Right renal cortex interstitium (tissue), 3 donors: ENCODE measurements around the gene CYCS. TPM values are rescaled to one million over a fixed set of nuclear protein-coding genes. Genes with fewer than 3 reads are reported as not detected.
"Not testable (repeated sequence)": the region's sequence is repeated elsewhere in the genome, so short reads cannot be mapped to it uniquely, and the experiment has no call there.

Source experiments
- DNase-seq, 3 donors: peaks; one replicate each; pipeline ENCODE4 v3.0.0-alpha.2; 2013; ENCODE audit warnings: low read depth in 3 of 3, low spot score in 2 of 3
- polyA plus RNA-seq, 3 donors: library from polyadenylated mRNA; unstranded; fragments of 120-200 nt; gene quantifications; one replicate each; pipeline ENCODE4 v1.2.1, GENCODE V29; 2013; ENCODE audit not compliant: insufficient read length in 3 of 3

Gene CYCS
- polyA plus RNA-seq, 3 donors: 167 to 183 (median 170) TPM

DNA sequence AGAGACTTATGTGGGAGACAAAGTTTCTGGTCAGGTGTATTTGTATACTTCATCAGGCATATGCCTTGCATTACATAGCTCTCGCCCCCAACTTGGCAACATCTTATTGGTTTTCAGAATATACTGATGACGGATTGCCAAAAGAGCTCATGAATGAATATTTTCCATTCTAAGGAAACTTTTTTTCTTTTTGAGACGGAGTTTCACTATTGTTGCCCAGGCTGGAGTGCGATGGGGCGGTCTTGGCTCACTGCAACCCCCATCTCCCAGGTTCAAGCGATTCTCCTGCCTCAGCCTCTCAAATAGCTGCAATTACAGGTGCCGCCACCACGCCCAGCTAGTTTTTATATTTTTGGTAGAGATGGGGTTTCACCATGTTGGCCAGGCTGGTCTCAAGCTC, 6.0 kb downstream of the CYCS start:
- no peak for DNase-seq

DNA sequence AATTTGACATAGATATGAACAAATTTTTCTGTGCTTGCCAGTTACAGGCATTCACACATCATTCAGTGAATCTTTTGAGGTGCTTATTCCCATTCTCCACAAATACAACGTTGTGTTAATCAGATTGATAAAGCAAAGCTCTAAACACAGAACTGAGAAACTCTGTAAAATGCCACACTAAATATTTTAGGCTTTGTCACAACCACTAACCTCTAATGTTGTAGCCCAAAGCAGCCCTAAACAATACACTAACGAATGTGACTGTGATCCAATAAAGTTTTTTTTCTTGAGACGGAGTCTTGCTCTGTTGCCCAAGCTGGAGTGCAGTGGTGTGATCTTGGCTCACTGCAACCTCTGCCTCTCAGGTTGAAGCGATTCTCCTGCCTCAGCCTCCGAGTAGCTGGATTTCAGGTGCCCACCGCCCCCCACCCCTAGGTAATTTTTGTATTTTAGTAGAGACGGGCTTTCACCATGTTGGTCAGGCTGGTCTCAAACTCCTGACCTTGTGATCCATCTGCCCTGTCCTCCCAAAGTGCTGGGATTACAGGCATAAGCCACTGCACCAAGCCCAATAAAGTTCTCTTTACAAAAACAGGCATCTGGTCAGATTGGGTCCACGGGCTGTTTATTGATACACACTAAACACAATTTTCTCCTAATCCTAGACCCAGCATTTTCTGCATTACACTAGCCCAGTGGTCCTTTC, 6.9 kb downstream of the CYCS start:
- no peak for DNase-seq

DNA sequence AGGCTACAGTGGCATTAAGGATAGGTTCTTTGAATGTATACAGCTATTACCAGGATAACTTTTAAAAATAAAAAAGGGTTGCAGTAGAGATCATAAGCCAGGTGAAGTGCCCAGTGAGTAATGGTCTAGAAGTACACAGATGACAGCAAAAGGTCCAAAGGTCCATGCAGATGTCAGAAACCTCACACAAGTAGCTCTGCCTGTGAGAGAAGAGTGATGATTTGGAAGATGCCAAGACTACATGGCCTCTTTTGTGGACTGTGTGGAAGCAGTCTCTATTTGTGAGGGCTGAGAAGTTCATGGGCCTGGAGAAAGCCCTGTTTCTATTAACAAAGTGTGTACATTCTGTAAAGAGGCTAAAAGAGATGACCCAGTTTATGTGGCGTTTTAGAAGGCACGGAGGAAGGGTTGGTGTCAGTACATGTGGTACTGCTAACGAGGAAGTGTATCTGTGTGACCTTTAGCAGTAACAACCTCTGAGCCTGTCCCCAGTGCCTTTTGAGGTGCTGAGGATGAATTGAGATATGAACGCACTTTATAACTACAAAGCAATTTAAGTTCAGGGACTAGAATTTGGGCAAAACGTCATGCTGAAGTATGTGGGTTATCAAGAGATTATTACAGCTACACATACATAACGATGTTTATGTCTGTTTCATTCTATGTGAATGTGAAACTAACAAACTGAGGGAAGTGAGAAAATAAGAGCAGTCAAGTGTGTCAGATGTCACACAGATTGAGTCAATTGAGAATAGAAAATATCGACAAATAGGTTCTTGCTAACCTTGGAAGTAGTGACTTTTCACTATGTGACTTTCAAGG, 7.6 kb downstream of the CYCS start:
- no peak for DNase-seq

DNA sequence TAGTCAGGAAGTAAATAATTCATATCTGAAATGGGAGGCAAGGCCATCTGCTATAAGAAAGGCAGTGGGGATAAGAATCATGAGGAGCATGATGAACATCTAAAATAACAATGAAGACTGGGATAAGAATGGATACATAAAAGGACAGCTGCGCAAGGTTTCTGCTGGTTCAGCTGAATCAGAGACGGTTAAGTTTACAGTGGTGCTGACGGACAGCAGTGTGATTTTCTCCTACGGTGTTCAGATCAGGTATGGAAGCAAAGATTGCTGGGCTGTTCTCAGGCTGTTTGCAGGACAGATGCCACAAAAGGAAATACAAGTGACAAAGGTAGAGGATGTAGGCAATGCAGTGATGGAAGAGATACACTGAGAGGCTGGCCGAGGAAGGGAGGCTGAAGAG, 8.4 kb downstream of the CYCS start:
- DNase-seq: no peak

DNA sequence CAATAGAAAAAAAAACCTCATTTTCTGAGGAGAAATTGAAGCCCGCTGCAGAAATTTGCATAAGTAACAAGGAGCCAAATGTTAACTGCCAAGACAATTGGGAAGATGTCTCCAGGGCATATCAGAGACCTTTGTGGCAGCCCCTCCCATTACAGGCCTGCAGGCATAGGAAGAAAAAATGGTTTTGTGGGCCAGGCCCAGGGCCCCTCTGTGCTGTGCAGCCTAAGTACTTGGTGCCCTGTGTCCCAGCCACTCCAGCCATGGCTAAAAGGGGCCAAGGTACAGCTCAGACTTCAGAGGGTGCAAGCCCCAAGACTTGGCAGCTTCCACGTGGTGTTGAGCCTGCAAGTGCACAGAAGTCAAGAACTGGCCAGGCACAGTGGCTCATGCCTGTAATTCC, 14.5 kb downstream of the CYCS start:
- not testable (repeated sequence) for DNase-seq

DNA sequence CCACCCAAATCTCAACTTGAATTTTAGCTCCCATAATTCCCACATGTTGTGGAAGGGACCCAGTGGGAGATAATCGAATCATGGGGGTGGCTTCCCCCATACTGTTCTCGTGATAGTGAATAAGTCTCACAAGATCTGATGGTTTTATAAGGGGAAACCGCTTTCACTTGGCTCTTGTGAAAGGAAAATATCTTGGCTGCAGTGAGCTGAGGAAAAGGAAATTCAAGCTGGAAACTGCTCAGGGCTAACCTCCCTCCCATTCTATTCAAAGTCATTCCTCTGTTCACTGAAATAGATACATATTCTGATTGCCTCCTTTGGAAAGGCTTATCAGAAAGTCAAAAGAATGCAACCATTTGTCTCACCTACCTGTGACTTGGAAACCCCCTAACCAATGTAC, 15.8 kb downstream of the CYCS start:
- DNase-seq: no peak

DNA sequence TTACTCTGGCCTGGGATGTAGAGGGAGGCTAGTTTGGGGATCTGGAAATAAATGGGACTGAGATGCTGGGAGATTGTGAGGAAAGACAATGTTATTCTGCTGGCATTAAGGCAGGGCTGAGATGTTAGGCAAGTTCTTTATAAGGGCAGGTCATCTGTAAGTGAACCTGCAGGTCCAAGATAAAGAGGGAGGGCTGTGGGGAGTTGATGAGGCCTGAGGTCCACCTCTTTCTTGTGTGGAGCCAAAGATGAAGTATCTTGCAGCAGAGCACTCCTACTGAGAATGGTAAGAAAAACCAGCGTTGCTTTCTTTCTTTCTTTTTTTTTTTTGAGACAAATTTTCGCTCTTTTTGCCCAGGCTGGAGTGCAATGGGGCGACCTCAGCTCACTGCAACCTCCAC, 19.1 kb downstream of the CYCS start:
- no peak for DNase-seq

DNA sequence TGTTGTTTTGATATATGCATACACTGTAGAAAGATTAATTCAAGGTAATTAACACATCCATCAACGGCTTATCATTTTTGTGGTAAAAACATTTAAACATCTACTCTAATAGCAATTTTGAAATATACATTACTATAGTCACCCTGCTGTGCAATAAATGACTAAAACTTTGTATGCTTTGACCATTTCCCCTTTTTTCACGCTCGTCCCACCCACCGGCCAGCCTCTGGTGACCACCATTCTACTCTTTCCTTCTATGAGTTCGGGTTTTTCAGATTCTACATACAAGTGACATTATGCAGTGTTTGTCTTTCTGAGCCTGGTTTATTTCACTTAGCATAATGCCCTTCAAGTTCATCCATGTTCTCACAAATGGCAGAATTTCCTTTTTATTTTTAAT, 21.3 kb downstream of the CYCS start:
- DNase-seq: no peak

DNA sequence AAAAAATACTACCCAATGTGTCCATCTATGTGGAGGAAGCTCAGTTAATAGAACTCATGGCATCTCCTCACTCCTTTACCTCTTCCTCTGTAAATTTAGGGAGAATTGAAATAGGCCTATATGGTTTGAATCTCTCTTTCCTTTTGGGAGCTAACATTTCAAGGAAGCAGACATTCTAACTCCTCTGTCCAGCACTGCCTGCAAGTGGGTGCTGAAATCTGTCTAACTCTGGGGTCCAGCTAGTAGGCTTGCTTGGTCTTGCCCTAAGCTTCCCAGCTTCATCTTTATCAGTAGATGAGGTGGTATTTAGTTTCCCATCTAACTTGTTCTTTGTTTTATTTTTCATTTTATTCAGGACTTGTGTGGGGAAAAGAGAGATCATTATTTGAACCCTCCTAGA, 23.2 kb downstream of the CYCS start:
- no peak for DNase-seq

DNA sequence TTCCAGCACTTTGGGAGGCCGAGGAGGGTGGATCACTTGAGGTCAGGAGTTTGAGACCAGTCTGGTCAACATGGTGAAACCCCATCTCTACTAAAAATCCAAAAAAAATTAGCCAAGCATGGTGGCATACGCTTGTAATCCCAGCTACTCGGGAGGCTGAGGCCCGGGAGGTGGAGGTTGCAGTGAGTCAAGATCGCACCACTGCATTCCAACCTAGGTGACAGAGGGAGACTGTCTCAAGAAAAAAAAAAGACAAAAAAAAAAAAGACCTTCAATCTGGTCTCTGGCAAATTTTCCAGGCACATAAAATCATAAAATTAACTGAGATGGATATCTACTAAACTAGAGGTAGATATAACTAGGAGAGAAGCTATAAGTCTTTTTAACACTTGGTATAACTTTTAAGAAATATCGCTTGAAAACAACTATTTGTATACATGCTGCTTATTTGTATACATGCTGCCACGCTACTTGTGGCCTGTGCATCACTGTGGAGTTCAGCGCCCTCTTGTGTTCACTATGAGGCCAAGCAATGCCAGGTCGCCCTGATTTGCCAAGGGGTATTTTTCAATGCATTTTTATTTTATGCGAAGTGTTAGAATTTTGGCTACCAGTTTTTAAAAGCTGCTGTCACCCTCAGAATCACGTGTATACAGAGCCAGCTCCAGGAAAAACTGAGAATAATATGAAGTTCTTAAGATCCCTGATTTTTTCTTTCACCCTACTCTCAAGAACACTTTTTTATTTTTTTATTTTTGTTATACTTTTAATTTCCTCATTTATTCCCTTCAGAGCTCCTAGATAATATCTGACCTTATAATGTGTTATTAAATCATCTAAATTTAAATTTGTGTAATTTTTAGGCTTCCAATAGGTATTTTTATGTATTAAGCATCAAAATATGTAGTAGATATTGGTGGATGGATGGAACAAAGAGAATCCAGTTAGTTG, 26.7 kb downstream of the CYCS start:
- peak in 1 of 3 donors; percentile 24 for DNase-seq

DNA sequence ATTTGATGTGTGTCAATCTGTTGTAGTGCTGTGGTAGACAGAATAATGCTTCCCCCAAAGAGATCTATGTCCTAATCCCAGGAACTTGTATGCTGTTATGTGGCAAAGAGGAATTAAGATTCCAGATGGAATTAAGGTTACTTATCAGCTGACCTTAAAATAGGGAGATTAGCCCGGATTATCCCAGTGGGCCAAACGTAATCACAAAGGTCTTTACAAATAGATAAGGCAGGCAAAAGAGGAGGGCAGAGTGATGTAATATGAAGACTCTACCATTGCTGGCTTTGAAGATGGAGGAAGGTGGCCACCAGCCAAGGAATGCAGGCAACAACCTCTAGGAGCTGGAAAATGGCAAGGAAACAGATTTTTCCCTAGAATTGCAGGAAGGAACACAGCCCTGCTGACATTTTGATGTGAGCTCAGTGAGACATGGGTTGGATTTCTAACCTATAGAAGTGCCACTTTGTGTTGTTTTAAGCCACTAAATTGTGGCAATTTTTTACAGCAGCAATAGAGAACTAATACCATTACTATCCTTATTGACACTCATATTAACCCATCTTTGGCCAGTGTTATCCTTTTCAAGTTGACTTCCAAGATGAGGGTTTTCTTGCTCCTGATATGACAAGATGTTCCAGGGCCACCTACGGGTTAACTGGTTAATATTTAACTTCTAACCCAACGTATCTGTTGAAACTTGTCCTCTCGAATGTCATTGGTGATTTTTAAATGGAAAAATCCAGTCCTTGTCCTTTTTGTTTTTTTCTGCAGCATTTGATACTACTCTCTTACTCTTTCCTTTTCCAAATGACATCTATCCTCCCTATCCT, 29.3 kb downstream of the CYCS start:
- DNase-seq: no peak

DNA sequence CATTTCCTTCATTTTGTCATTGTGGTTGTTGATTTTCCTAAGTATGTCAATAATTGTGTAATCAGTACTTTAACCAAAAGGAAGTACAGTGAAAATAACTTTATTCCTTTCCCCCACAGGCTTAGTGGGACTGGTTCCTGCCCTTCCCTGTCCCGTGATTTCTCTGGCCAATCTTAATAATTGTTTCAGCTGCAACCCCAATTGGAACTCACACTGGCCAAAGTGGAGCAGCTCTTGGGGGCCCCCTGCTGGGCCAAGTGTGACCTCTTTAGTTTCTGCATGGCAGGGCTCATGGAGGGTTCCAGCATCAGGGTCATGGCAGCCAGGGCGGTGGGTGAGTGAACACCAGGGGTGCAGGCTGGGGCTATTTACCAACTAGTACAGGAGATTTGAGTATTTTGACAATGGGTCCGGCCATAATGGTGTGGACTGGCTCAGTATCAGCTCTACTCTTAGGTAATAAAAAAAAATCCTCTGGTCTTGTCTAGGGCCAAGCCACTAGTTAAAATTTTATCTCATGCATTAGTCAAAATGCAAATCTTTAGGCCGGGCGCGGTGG, 31.7 kb downstream of the CYCS start:
- DNase-seq: peak in 1 of 3 donors; percentile 23

DNA sequence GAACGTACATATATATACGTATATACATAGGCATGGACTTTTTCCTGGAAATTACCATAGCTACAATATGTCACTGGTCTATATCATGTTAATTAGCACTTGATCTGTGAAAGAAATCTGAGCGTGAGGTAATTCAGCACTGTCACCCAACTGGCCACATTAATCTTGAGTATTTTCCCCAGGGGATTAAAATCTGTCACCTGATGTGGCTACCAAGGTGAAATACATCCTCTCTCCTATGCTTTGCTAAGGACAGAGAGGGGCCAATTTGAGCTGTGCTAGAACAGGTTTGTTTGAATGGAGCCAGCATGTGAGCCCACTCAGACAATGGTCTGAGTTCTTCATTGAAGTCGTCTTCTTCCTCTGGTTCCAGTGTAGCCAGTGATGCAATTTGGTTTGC, 33.3 kb downstream of the CYCS start:
- DNase-seq: no peak

DNA sequence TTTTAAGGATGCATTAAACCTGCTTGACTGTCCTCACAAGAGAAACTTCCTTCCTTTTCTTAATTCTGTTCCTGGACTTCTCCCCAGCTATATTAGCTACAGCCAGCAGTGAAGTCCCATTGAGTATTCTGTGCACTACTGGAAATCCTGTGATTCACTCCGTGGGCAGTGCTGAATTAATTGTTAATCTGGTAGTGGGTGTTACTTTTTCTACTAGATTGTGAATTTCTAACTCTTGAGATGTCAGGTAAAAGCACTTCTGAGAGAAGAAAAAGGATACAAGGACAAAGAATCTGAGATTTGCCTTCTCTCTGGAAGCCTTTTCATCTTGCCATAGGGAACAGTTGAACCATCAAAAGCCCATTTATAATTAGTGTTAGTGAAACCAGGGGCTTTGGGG, 33.9 kb downstream of the CYCS start:
- DNase-seq: no peak

DNA sequence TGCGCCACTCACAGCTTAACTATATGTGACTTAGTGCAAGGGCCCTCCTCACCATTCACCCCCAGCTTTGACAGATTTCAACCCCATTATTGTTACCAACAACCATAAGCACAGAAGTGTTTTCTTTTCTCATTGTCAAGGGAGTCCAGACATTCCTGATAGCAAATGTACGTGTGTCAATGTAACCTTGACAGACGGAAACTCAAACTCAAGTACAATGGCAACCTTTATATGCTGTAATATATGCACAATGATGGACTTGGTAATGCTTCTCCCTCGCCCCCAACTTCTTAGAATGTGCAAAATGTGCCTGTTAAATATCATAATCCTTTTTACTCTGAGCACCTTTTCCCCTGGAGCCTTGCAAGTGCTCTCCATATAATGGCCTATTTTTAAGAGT, 34.7 kb downstream of the CYCS start:
- no peak for DNase-seq

DNA sequence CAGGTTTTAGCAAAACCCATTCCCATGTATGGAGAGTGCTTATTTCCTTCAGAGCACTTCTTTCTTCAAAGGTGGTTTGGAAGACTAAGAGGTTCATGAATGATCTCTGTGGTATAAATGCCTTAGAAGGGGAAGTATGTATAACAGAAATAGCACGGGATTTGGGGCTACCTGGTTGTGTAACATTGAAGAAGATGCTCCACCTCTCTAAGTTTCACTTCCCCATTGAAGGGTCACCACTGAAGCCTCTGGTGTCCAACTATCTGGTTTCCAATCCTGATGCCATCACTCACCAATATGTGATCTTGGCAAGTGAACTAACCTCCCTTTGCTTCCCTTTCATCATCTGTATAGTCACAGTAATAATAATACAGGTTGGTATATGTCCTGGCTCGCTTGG, 37.2 kb downstream of the CYCS start:
- DNase-seq: no peak

DNA sequence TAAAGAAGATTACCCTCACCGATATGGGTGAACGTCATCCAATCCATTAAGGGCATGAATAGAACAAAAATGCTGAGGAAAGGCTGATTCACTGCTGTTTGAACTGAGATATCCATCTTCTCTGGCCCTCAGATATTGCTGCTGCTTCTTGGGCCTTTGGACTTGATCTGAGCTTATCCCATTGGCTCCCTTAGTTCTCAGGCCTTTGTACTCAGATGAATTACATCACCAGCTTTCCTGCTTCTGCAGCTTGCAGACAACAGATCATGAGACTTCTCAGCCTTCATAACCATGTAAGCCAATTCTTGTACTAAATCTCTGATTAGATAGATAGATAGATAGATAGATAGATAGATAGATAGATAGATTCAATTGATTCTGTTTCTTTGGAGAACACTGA, 40.2 kb downstream of the CYCS start:
- no peak for DNase-seq

DNA sequence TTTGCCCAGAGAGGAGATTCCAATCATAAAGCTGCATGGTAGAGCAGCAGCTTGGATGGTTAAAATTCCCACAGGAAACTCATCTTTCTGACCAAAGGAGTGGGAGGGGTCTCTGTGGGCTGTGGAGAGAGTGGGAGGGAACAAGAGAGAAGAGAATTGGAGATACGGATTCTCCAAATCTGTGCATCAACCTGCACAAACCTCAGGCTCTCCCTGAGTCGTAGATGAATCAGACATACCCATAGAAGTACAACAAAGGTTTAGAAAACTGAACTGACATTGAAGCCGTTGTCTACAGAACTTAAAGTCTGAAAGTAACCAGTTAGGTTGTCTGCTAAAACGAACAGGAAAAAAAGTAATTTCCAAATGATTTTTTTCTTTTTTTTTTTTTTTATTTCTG, 41.9 kb downstream of the CYCS start:
- DNase-seq: no peak

DNA sequence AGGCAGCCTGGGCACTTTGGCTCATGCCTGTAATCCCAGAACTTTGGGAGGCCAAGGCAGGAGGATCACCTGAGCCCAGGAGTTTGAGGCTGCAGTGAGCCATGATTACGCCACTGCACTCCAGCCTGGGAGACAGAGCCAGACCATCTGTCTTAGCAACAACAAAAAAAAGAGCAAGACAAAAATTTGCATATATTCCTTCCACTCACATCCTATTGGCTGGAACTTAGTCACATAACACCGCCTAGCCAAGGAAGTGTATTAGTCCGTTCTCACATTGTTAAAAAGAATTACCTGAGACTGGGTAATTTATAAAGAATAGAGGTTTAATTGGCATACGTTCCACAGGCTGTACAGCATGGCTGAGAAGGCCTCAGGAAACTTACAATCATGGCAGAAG, 43.0 kb downstream of the CYCS start:
- DNase-seq: not testable (repeated sequence)

DNA sequence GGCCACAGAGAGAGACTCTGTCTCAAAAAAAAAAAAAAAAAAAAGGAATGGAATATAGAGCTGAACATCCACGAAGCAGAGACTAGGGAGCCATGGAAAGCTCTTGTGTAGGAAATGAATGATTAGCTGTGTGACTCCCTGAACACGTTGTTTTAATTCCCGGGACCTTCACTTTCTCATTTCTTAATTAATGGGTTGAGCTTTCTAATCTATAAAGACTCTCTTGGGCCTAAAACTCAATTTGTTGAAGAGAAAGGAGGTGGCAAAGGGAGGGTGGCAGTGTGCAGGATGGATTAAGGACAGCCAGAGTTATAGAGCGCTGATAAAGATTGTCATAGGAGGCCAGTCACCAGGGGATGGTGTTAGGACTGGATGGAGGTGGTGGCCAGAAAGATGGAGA, 48.0 kb downstream of the CYCS start:
- DNase-seq: no peak
